Right renal pelvis (tissue), 4 donors: Measurements from ENCODE around the gene BPIFA1. TPM values are rescaled to one million over a fixed set of nuclear protein-coding genes. Genes with fewer than 3 reads are reported as not detected.

Source experiments
- DNase-seq, 4 donors: peaks; one replicate each; pipeline ENCODE4 v3.0.0-alpha.2; 2013; ENCODE audit warnings: low read depth in 4 of 4, low spot score in 3 of 4, missing footprints in 1 of 4
- polyA plus RNA-seq, 4 donors: library from polyadenylated mRNA; unstranded; fragments of 120-200 nt; gene quantifications; one replicate each; pipeline ENCODE4 v1.2.1, GENCODE V29; 2013; ENCODE audit not compliant: insufficient read length in 4 of 4

BPIFA1 gene
- polyA plus RNA-seq, 4 donors: not detected

DNA sequence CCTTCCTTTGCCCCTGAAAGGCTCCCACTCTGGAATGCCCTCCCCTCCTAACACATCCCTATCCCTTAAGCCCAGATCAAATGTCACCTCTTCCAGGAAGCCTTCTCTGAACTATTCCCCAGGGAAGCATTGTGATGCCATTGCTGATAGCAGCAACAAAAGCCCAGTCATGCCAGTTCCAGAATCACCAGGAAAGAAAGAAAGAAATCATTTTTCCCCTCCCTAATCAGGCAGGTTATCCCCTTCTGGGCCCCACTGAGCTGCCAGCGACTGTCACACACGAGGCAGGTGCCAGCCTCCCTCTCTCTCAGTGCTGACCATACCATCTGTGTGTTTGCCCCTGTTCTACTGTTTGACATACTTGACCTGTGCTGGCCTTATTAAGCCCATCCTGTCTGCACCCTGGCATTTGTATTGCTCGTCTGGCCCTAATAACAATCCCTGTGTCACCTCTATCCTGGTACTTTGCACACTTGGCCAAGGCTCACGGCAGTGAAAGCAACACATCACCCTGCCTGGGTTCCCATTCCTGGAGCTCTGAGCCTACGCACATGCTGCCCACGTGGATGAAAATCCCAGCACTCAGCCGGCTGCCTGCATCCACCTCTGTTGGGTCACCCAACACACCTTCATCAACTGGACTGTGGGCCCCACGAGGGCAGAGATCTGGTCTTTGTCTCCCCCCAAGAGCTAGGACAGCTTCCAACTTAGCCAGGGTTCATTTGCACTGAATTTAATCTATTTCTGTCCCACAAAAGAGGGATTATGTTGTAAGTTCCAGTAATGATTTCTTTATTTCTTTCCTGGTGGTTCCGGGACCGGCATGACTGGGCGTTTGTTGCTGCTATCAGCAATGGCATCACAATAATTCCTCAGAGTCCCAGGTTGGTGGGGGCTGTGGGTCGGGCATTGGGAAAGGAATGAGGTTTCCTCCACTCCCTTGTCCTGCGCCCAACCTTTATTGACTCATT is 42.0 kb downstream of the BPIFA1 start:
- DNase-seq: no peak

DNA sequence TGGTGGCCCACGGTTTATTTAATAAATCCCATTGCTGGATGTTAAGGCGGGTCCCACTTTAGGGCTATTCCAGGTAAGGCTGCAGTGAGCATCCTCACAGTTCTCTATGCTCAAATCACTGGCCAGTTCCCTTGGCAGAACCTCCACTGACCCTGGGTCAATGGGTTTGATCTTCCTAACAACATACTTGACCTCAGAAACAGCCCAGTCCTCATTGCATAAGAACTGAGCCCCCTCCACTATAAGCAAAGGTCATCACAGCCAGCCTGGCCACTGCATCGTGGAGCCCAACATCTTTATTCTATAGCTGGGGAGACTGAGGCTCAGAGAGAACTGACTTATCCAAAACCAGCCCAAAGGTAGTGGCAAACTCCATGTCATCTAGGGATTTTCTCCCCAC is 42.9 kb downstream of the BPIFA1 start:
- DNase-seq: no peak

GRCh38 chr20:33279261-33279910 is 43.6 kb downstream of the BPIFA1 start:
- no peak for DNase-seq

- DNase-seq: no peak
Observed at GRCh38 chr20:33280000-33280680, 44.3 kb downstream of the BPIFA1 start.

- no peak for DNase-seq
Observed at GRCh38 chr20:33280775-33281174, 45.0 kb downstream of the BPIFA1 start.

- no peak for DNase-seq
Observed at GRCh38 chr20:33281550-33282146, 45.9 kb downstream of the BPIFA1 start.

DNA sequence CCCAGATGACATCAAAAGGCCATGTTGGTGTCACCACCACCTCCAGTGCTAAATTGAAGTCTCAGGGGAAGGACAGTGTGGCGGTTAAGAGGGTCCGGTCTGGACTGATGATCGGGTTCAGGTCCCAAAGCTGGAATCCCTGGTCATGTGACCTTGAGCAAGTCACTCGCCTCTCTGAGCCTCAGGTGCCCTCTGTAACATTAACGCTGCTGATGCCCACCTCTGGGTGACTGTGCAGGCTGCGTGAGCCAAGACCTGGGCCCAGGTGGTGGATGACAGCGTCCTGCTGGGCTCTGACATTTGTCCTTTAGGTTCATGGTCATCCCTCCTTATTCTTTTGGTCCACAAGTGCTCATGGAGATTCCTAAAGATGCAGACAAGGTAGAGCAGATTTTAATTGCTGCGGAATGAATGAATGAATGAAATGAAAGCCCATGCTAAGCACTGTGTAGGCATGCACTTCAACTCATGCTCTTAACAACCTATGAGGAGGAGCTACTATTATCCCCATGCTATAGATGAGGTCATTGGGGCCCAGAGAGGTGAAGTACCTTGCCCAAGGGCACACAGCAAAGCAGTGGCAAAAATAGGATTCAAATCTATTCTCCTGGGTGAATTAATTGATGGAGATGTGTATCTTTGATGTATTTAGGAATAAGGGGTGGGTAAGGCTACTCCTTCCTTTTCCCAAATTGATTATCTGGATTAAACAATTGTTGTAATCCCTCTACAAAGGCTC is 46.6 kb downstream of the BPIFA1 start:
- no peak for DNase-seq

- no peak for DNase-seq
Observed at GRCh38 chr20:33282991-33283555, 47.3 kb downstream of the BPIFA1 start, which contains the start of gene BPIFB1. TSS of gene BPIFB1 (plus strand) at chr20:33283214. CDS start at chr20:33286074, 2,860 bp downstream.

GRCh38 chr20:33284284-33284683 is 48.5 kb downstream of the BPIFA1 start:
- no peak for DNase-seq

DNA sequence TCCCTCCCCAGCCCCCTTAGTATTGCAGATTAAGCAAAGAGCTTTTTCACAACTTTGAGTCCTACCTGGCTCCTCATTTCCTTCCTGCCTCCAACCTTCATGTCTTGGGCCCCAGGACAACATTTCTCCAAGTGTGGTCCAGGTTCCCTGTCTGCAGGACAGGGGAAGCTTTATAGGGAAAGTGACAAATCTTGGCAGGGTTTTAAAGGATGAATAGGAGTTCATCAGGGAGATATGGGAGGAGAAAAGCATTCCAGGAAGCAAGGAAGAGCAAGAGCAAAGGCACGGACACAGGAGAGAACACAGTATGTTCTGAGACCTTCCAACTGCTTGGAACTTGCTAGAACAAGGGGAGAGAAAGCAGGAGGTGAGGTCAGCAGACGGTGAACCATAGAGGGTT is 49.1 kb downstream of the BPIFA1 start:
- no peak for DNase-seq

- no peak for DNase-seq
Observed at GRCh38 chr20:33285861-33286495, 50.2 kb downstream of the BPIFA1 start.

GRCh38 chr20:33287884-33288283 is 52.1 kb downstream of the BPIFA1 start:
- no peak for DNase-seq

- DNase-seq: no peak
Observed at GRCh38 chr20:33290852-33291251, 55.1 kb downstream of the BPIFA1 start.

GRCh38 chr20:33291416-33291815 is 55.6 kb downstream of the BPIFA1 start:
- DNase-seq: no peak

DNA sequence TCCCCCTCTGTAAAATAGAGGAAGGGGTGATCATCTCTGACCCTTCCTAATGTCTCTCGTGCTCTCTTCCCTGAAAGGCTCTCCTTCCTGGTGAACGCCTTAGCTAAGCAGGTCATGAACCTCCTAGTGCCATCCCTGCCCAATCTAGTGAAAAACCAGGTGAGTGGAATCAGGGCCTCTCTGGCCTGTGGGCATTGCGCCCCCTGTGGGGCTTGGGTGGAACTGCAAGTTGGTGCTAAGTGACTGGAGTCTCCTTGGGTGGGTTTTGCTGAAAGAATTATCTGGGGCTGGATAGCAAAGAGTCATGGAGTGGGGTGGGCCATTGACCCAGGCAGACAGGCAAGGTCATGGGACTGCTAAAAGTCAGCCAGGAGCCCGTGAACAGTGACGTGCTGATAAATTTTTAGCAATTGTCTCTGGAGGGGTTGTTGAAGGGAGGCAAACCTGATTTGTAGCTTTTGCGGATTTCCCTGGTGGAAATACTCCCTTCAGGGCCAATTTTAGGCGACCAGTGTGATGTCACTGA is 56.1 kb downstream of the BPIFA1 start:
- no peak for DNase-seq
